ENCODE data around the gene SLC38A9. TPM values are rescaled to one million over a fixed set of nuclear protein-coding genes. Genes with fewer than 3 reads are reported as not detected.

Gene SLC38A9
- total and polyA plus RNA-seq, 3 donors from 2014 or later = 25.3 to 50.1 (median 32.1) TPM

DNA sequence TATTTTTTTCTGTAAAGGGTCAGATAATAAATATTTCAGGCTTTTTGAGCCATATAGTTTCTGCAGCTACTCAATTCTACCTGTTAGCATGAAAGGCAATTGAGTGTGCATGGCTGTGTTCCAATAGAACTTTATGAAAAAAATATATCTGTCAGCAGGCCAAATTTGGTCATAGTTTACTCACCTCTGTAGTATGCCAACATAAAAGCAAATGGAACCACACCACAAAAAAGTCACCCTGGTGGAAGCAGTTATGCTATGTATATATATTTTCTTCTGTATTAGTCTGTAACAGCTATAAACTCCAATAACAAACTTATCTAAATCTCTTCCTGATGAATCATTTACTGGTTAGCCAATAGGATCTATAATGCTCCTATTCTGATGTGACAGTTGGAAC, 3.4 kb downstream of the SLC38A9 start:
- Histone ChIP-seq H3K9me3 (no peaks in the 10 kb centered on the region), H3K27me3 (no peaks in the 10 kb centered on the region), H3K36me3 (ENCODE audit: low read depth, missing control alignments) (peaks cover 4% of the 10 kb centered on the region), H3K4me3 (no peak overlapping the region), H3K27ac (no peak overlapping the region), H3K4me1 (peaks cover 5% of the 10 kb centered on the region)
- DNase-seq = no peak
- TF ChIP-seq, protein P1, sequence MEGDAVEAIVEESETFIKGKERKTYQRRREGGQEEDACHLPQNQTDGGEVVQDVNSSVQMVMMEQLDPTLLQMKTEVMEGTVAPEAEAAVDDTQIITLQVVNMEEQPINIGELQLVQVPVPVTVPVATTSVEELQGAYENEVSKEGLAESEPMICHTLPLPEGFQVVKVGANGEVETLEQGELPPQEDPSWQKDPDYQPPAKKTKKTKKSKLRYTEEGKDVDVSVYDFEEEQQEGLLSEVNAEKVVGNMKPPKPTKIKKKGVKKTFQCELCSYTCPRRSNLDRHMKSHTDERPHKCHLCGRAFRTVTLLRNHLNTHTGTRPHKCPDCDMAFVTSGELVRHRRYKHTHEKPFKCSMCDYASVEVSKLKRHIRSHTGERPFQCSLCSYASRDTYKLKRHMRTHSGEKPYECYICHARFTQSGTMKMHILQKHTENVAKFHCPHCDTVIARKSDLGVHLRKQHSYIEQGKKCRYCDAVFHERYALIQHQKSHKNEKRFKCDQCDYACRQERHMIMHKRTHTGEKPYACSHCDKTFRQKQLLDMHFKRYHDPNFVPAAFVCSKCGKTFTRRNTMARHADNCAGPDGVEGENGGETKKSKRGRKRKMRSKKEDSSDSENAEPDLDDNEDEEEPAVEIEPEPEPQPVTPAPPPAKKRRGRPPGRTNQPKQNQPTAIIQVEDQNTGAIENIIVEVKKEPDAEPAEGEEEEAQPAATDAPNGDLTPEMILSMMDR (IDR thresholded peaks at IDR 0.05) = no peak
- no peak for TF ChIP-seq POLR2A (IDR thresholded peaks at IDR 0.05)
- intact Hi-C loops (cut with DNase I; ENCODE audit: low total_unique reads) = no loop called here

DNA sequence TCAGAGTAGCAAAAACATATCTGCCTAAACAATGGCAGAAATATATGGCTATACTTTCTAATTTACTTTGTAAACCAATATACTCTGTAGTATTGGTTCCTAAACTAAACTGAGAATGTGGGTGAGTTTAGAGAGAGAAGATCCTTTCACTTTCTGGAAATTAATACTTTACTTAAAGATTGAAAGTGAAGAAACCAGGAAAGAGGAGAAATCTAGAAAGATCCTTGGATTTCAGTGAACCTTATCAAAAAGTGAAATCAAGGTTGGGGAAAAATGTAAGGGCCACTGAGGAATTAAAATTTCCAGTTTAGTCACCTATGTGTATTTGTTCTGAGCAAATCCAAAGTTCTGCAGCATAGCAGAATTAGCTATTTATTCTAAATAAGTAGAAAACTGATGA, 5.9 kb downstream of the SLC38A9 start:
- H3K9me3 ChIP-seq = no peaks in the 10 kb centered on the region

DNA sequence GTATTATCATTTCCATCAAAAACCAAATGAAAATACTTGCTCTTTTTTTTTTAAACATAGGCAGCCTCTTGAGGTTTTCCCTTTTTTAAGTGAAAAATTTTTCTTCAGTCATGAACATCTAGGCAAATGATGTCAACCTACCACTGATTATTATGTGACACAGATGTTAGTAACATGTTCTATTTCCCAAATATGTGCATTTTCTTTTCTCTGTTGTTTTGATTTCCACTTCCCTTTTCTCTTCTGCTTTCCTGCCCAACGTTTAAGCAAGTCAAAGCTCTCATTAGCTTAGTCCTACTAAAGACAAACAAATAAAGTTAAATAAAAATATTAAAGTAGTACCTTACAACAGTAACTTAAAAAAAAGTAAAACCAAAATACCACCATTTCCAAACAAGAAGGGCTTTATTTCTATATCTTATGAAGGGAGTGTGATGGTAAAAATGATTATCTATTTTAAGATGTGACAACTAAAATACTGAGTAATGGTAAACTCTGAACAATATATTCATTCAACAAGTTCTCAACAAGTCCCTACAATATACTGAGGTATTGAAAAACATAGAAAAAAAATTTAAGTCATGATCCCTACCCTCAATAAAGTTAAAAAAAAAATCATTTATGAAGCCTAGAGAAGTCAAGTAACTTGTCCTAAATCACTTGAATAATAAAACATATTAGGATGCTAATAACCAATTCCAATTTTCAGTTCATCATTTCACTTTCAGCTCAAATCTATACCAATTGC, 9.4 kb downstream of the SLC38A9 start:
- no peak overlapping the region for H3K4me3 ChIP-seq
- TF ChIP-seq, protein P1 (IDR thresholded peaks at IDR 0.05) = no peak
- TF ChIP-seq POLR2A (IDR thresholded peaks at IDR 0.05) = no peak
- no peaks in the 10 kb centered on the region for H3K4me1 ChIP-seq
- DNase-seq = no peak
- 59 to 75% methylated on average over 1 of the region's 1 CpG for WGBS, 2 donors
- H3K27me3 ChIP-seq = no peaks in the 10 kb centered on the region
- H3K27ac ChIP-seq = no peak overlapping the region
- no peaks in the 10 kb centered on the region for H3K9me3 ChIP-seq
- no peaks in the 10 kb centered on the region for H3K36me3 ChIP-seq (ENCODE audit: low read depth, missing control alignments)
- intact Hi-C loops (cut with DNase I; ENCODE audit: low total_unique reads) = no loop called here

More for the DNA sequence above, 5.9 kb downstream of the SLC38A9 start:
- peaks cover 4% of the 10 kb centered on the region for H3K36me3 ChIP-seq (ENCODE audit: low read depth, missing control alignments)
- DNase-seq = no peak
- H3K27ac ChIP-seq = no peak overlapping the region
- peaks cover 3% of the 10 kb centered on the region for H3K4me1 ChIP-seq
- intact Hi-C loops (cut with DNase I; ENCODE audit: low total_unique reads) = no loop called here
- H3K4me3 ChIP-seq = no peak overlapping the region
- TF ChIP-seq POLR2A (IDR thresholded peaks at IDR 0.05) = no peak
- TF ChIP-seq, protein P1 (IDR thresholded peaks at IDR 0.05) = no peak
- no peaks in the 10 kb centered on the region for H3K27me3 ChIP-seq

DNA sequence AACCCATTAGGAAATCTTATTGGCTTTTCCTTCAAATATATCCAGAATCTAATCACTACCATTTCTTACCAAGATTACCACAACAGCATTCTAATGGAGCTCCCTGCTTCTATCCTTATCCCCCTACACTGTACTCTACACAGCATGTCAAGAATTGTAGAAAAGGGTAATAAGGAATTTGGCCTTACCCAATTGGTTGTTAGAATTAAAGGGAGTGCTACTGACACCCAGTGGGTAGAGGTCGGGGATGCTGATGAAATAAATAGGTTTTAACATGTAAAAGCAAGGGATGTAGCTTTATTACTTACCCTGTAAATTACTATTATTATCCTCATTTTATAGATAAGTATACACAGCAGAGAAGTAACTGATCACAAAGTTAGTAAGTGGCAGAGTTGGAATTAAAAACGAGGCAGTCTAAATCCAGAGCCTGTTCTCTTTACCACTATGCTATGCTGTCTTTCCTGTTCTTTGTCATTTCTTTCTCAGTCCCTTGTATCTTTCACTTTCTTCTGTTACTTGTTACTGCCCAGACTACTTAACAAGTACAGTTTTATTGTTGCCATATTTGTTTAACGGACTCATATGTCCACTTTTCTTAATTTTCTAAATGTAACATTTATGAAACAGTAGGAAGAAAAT, 10.5 kb downstream of the SLC38A9 start:
- no peaks in the 10 kb centered on the region for H3K4me1 ChIP-seq
- H3K4me3 ChIP-seq = no peak overlapping the region
- intact Hi-C loops (cut with DNase I; ENCODE audit: low total_unique reads) = no loop called here
- H3K27me3 ChIP-seq = no peaks in the 10 kb centered on the region
- DNase-seq = no peak
- no peaks in the 10 kb centered on the region for H3K36me3 ChIP-seq (ENCODE audit: low read depth, missing control alignments)
- H3K9me3 ChIP-seq = no peaks in the 10 kb centered on the region
- H3K27ac ChIP-seq = no peak overlapping the region
- TF ChIP-seq, protein P1 (IDR thresholded peaks at IDR 0.05) = no peak
- no peak for TF ChIP-seq POLR2A (IDR thresholded peaks at IDR 0.05)
- 77 to 95% methylated on average over 3 of the region's 3 CpGs for WGBS, 2 donors

Measured in testis (tissue), 3 donors.